ENCODE measurements around the gene DLX2.

The DLX2 gene

GRCh38 chr2:172097557-172098131, 5.1 kb downstream of the DLX2 start:
- H3K9ac ChIP-seq (ENCODE audit: low read length), result no peak overlapping the region
- H3K27me3 ChIP-seq (replicated peaks; ENCODE audit: control insufficient read depth, insufficient read depth, low read length), result peaks cover 13% of the 10 kb centered on the region
- peak overlapping the region; percentile 80 for H3K4me3 ChIP-seq (ENCODE audit: low read length)
- peaks cover 58% of the 10 kb centered on the region for H3K4me1 ChIP-seq (ENCODE audit: control insufficient read depth, insufficient read depth, low read length)
- DNase-seq (ENCODE audit: low read depth), result peak; percentile 58
- no peaks in the 10 kb centered on the region for H3K36me3 ChIP-seq (ENCODE audit: control insufficient read depth, insufficient read depth, low read length, severe bottlenecking)
- H3K9me3 ChIP-seq (ENCODE audit: control insufficient read depth, low read length), result no peaks in the 10 kb centered on the region

- Histone ChIP-seq H3K9me3 (ENCODE audit: control insufficient read depth, low read length) (no peaks in the 10 kb centered on the region), H3K4me1 (ENCODE audit: control insufficient read depth, insufficient read depth, low read length) (peaks cover 56% of the 10 kb centered on the region), H3K9ac (ENCODE audit: low read length) (peak overlapping the region; percentile 60), H3K4me3 (ENCODE audit: low read length) (peak overlapping the region; percentile 80), H3K36me3 (ENCODE audit: control insufficient read depth, insufficient read depth, low read length, severe bottlenecking) (no peaks in the 10 kb centered on the region), H3K27me3 (replicated peaks; ENCODE audit: control insufficient read depth, insufficient read depth, low read length) (peaks cover 21% of the 10 kb centered on the region)
- DNase-seq (ENCODE audit: low read depth), result peak; percentile 93
Measured at GRCh38 chr2:172096626-172097547, 5.8 kb downstream of the DLX2 start.

- H3K36me3 ChIP-seq (ENCODE audit: control insufficient read depth, insufficient read depth, low read length, severe bottlenecking), result no peaks in the 10 kb centered on the region
- peaks cover 28% of the 10 kb centered on the region for H3K27me3 ChIP-seq (replicated peaks; ENCODE audit: control insufficient read depth, insufficient read depth, low read length)
- H3K4me1 ChIP-seq (ENCODE audit: control insufficient read depth, insufficient read depth, low read length), result peaks cover 48% of the 10 kb centered on the region
- peak overlapping the region; percentile 60 for H3K9ac ChIP-seq (ENCODE audit: low read length)
- peak; percentile 58 for DNase-seq (ENCODE audit: low read depth)
- H3K4me3 ChIP-seq (ENCODE audit: low read length), result peak overlapping the region; percentile 80
- H3K9me3 ChIP-seq (ENCODE audit: control insufficient read depth, low read length), result no peaks in the 10 kb centered on the region
Measured at GRCh38 chr2:172095905-172096625, 6.6 kb downstream of the DLX2 start.

- peak overlapping the region; percentile 66 for H3K9ac ChIP-seq (ENCODE audit: low read length)
- no peaks in the 10 kb centered on the region for H3K9me3 ChIP-seq (ENCODE audit: control insufficient read depth, low read length)
- DNase-seq (ENCODE audit: low read depth), result peak; percentile 97
- H3K36me3 ChIP-seq (ENCODE audit: control insufficient read depth, insufficient read depth, low read length, severe bottlenecking), result no peaks in the 10 kb centered on the region
- H3K4me3 ChIP-seq (ENCODE audit: low read length), result peak overlapping the region; percentile 82
- H3K4me1 ChIP-seq (ENCODE audit: control insufficient read depth, insufficient read depth, low read length), result peaks cover 44% of the 10 kb centered on the region
- peaks cover 34% of the 10 kb centered on the region for H3K27me3 ChIP-seq (replicated peaks; ENCODE audit: control insufficient read depth, insufficient read depth, low read length)
Measured at GRCh38 chr2:172095146-172095904, 7.4 kb downstream of the DLX2 start.

- Histone ChIP-seq H3K9me3 (ENCODE audit: control insufficient read depth, low read length) (no peaks in the 10 kb centered on the region), H3K4me3 (ENCODE audit: low read length) (peak overlapping the region; percentile 82), H3K4me1 (ENCODE audit: control insufficient read depth, insufficient read depth, low read length) (peaks cover 40% of the 10 kb centered on the region), H3K9ac (ENCODE audit: low read length) (peak overlapping the region; percentile 66), H3K27me3 (replicated peaks; ENCODE audit: control insufficient read depth, insufficient read depth, low read length) (peaks cover 43% of the 10 kb centered on the region), H3K36me3 (ENCODE audit: control insufficient read depth, insufficient read depth, low read length, severe bottlenecking) (no peaks in the 10 kb centered on the region)
- DNase-seq (ENCODE audit: low read depth), result peak; percentile 71
Measured at GRCh38 chr2:172094294-172095145, 8.2 kb downstream of the DLX2 start.

GRCh38 chr2:172093416-172094293, 9.0 kb downstream of the DLX2 start:
- peaks cover 51% of the 10 kb centered on the region for H3K27me3 ChIP-seq (replicated peaks; ENCODE audit: control insufficient read depth, insufficient read depth, low read length)
- H3K9me3 ChIP-seq (ENCODE audit: control insufficient read depth, low read length), result no peaks in the 10 kb centered on the region
- DNase-seq (ENCODE audit: low read depth), result peak; percentile 38
- H3K4me3 ChIP-seq (ENCODE audit: low read length), result no peak overlapping the region
- H3K36me3 ChIP-seq (ENCODE audit: control insufficient read depth, insufficient read depth, low read length, severe bottlenecking), result no peaks in the 10 kb centered on the region
- peaks cover 34% of the 10 kb centered on the region for H3K4me1 ChIP-seq (ENCODE audit: control insufficient read depth, insufficient read depth, low read length)
- H3K9ac ChIP-seq (ENCODE audit: low read length), result no peak overlapping the region

- Histone ChIP-seq H3K9me3 (ENCODE audit: control insufficient read depth, low read length) (peaks cover under 1% of the 10 kb centered on the region), H3K36me3 (ENCODE audit: control insufficient read depth, insufficient read depth, low read length, severe bottlenecking) (no peaks in the 10 kb centered on the region), H3K27me3 (replicated peaks; ENCODE audit: control insufficient read depth, insufficient read depth, low read length) (peaks cover 59% of the 10 kb centered on the region), H3K4me3 (ENCODE audit: low read length) (no peak overlapping the region), H3K4me1 (ENCODE audit: control insufficient read depth, insufficient read depth, low read length) (peaks cover 26% of the 10 kb centered on the region), H3K9ac (ENCODE audit: low read length) (no peak overlapping the region)
- no peak for DNase-seq (ENCODE audit: low read depth)
Measured at GRCh38 chr2:172092716-172093415, 9.8 kb downstream of the DLX2 start.

- H3K4me3 ChIP-seq (ENCODE audit: low read length), result no peak overlapping the region
- H3K27me3 ChIP-seq (replicated peaks; ENCODE audit: control insufficient read depth, insufficient read depth, low read length), result peaks cover 68% of the 10 kb centered on the region
- peaks cover 17% of the 10 kb centered on the region for H3K4me1 ChIP-seq (ENCODE audit: control insufficient read depth, insufficient read depth, low read length)
- no peak for DNase-seq (ENCODE audit: low read depth)
- H3K9ac ChIP-seq (ENCODE audit: low read length), result no peak overlapping the region
- peaks cover 3% of the 10 kb centered on the region for H3K9me3 ChIP-seq (ENCODE audit: control insufficient read depth, low read length)
- H3K36me3 ChIP-seq (ENCODE audit: control insufficient read depth, insufficient read depth, low read length, severe bottlenecking), result no peaks in the 10 kb centered on the region
Measured at GRCh38 chr2:172091761-172092566, 10.7 kb downstream of the DLX2 start.

Data from adipocyte (in vitro differentiated cells).